ENCODE measurements around the gene DGKA.

DNA sequence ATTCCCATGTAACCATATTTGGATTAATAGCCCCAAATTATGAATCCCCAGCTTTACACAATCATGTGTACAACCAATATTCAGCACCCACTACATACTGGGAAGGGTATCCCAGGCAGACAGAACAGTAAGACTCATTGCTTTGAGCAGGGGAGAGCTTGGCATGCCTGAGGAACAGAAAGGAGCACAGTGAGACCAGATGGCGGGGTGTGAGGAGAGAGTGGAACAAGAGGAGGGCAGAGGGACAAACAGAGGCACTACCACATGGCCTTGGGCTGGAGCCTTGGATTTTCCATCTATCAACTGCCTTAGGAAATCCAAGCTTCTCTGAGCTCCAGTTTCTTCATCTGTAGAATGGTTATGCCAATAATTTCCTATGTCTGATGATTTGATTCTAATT lies 3.8 kb downstream of the DGKA start:
- TF ChIP-seq, protein P1, sequence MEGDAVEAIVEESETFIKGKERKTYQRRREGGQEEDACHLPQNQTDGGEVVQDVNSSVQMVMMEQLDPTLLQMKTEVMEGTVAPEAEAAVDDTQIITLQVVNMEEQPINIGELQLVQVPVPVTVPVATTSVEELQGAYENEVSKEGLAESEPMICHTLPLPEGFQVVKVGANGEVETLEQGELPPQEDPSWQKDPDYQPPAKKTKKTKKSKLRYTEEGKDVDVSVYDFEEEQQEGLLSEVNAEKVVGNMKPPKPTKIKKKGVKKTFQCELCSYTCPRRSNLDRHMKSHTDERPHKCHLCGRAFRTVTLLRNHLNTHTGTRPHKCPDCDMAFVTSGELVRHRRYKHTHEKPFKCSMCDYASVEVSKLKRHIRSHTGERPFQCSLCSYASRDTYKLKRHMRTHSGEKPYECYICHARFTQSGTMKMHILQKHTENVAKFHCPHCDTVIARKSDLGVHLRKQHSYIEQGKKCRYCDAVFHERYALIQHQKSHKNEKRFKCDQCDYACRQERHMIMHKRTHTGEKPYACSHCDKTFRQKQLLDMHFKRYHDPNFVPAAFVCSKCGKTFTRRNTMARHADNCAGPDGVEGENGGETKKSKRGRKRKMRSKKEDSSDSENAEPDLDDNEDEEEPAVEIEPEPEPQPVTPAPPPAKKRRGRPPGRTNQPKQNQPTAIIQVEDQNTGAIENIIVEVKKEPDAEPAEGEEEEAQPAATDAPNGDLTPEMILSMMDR (IDR thresholded peaks at IDR 0.05), result no peak
- no peak for TF ChIP-seq POLR2A (IDR thresholded peaks at IDR 0.05)
